ENCODE measurements around the gene PTK7. TPM values are rescaled to one million over a fixed set of nuclear protein-coding genes. Genes with fewer than 3 reads are reported as not detected.

Gene PTK7
- total RNA-seq, 1 experiment from 2014 or later, result 105 TPM

DNA sequence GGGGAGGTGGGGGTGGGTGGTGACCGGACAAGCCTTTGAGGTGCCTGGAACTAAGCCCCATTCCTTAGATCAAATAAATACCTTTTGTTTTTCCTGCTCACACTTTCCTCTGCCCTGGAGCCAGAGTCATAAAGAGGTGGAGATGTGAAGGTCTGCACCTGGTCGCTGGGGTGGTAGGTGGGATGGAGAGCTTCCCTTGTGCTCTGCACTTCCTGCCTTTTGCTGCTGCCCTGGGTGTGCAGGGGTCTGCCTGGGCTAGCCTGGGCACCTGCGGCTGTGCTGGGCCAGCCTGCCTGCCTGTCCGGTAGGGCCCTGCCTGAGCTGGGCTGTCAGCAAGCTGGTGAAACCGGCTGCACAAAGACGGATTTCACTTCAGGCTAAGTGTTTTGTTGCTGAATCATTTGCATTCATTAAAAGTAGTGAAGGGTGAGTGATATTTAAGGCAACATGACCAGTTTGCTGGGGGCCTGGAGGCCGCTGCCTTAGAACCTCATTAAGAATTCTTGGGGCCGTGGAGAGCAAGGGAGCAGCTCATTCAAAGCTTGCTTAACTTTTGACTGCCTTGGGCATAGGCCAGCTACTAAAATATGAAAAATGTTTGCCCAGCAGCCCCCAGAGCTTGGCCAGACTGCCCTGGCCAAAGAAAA is 20.5 kb downstream of the PTK7 start:
- Histone ChIP-seq H4K20me1 (ENCODE audit: insufficient read depth) (no peaks in the 10 kb centered on the region; the same call in 1 of the 2 replicates), H3K4me2 (ENCODE audit: low read length) (peak overlapping the region; percentile 68), H3K27me3 (ENCODE audit: insufficient read depth, low read length) (no peaks in the 10 kb centered on the region), H3K27ac (ENCODE audit: low read depth, low read length) (peak overlapping the region; percentile 89), H3K79me2 (ENCODE audit: insufficient read depth, low read length) (peaks cover 60% of the 10 kb centered on the region), H3K4me3 (replicated peaks in 1 of 2; ENCODE audit: low read depth in 1 of 2, low read length in 2 of 2) (peak overlapping the region in 1 of 2 experiments; percentile 17; a peak in 1 of 4 replicates), H3K9me3 (ENCODE audit: control insufficient read depth in 1 of 2, insufficient read depth in 1 of 2, low read depth in 1 of 2, low read length in 2 of 2) (no peaks in the 10 kb centered on the region), H3K9me2 (ENCODE audit: insufficient read depth) (no peaks in the 10 kb centered on the region), H3K4me1 (ENCODE audit: control insufficient read depth in 1 of 2, insufficient read depth in 2 of 2, low read length in 2 of 2) (peaks cover 28 to 64% of the 10 kb centered on the region in 2 experiments), H3K36me3 (ENCODE audit: control insufficient read depth in 1 of 2, insufficient read depth in 2 of 2, low read length in 2 of 2) (no peaks in the 10 kb centered on the region), H3K9ac (ENCODE audit: low read length) (peak overlapping the region; percentile 37), H2AFZ (ENCODE audit: low read depth, low read length, poor library complexity, severe bottlenecking) (no peak overlapping the region)
- CTCF ChIA-PET, result interaction anchor here (1.6 kb wide), 1 partner anchor 47 kb away, joined by 3 read pairs; no protein-coding TSS in a partner anchor
- TF ChIP-seq ZFX (IDR thresholded peaks at IDR 0.05) (no peak), EGR1 (IDR thresholded peaks at IDR 0.05; ENCODE audit: low read depth) (no peak), JUND (IDR thresholded peaks at IDR 0.05) (0 out of 2 replicates have a peak, but pooled peaks have one; percentile 43), FOSL1 (IDR thresholded peaks at IDR 0.05; ENCODE audit: low read depth) (peak; percentile 4; the same call in 1 of the 2 replicates)
- ATAC-seq (peak; percentile 70), DNase-seq (ENCODE audit: low read depth, low spot score) (no peak)
- intact Hi-C loops (cut with micrococcal nuclease), result no loop called here
- POLR2A ChIA-PET, result interaction anchor here (1.0 kb wide), 1 partner anchor 167 kb away, joined by 3 read pairs; no protein-coding TSS in a partner anchor
- RAD21 ChIA-PET (ENCODE audit: low non-redundant PET in 1 of 2, low total read pairs in 2 of 2, uncharacterized antibody in 2 of 2, unreplicated experiment in 2 of 2), result interaction anchor here in 1 of 2 experiments (1.0 kb wide), 1 partner anchor 47 kb away, joined by 3 read pairs; no protein-coding TSS in a partner anchor
- BruUV-seq (replicated peaks), result no TSS peak

DNA sequence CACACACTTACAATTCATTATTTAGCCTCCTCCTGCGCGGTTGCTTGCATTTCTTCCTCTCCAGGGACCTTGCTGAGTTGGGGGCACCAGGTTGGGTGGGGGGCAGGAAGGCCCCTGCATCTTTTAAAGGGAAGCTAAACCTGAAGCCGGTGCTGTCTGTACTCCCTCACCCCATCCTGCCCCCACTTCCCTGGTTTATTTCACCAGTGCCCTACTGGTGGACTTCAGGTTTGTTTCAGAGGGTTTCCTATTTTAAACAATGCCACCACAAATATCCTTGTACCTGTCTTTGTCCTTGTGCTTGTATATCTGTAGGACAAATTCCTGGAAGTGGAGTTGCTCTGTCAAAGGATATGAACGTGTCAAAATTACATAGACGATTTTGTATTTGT is 21.0 kb downstream of the PTK7 start:
- RAD21 ChIA-PET (ENCODE audit: low non-redundant PET in 1 of 2, low total read pairs in 2 of 2, uncharacterized antibody in 2 of 2, unreplicated experiment in 2 of 2), result no interaction called here
- POLR2A ChIA-PET, result interaction anchor here (1.0 kb wide), 1 partner anchor 167 kb away, joined by 3 read pairs; no protein-coding TSS in a partner anchor
- H2AFZ ChIP-seq (ENCODE audit: low read depth, low read length, poor library complexity, severe bottlenecking), result no peak overlapping the region
- peak overlapping the region; percentile 37 for H3K9ac ChIP-seq (ENCODE audit: low read length)
- H3K9me2 ChIP-seq (ENCODE audit: insufficient read depth), result no peaks in the 10 kb centered on the region
- CTCF ChIA-PET, result no interaction called here
- DNase-seq (ENCODE audit: low read depth, low spot score) (no peak), ATAC-seq (peak; percentile 49; the same call in 1 of the 2 replicates)
- peak overlapping the region; percentile 89 for H3K27ac ChIP-seq (ENCODE audit: low read depth, low read length)
- peaks cover 28 to 60% of the 10 kb centered on the region in 2 experiments for H3K4me1 ChIP-seq (ENCODE audit: control insufficient read depth in 1 of 2, insufficient read depth in 2 of 2, low read length in 2 of 2)
- H3K4me3 ChIP-seq (replicated peaks in 1 of 2; ENCODE audit: low read depth in 1 of 2, low read length in 2 of 2), result no peak overlapping the region
- no peaks in the 10 kb centered on the region for H3K9me3 ChIP-seq (ENCODE audit: control insufficient read depth in 1 of 2, insufficient read depth in 1 of 2, low read depth in 1 of 2, low read length in 2 of 2)
- peaks cover 55% of the 10 kb centered on the region for H3K79me2 ChIP-seq (ENCODE audit: insufficient read depth, low read length)
- H3K4me2 ChIP-seq (ENCODE audit: low read length), result peak overlapping the region; percentile 68
- no peaks in the 10 kb centered on the region; the same call in 1 of the 2 replicates for H4K20me1 ChIP-seq (ENCODE audit: insufficient read depth)
- intact Hi-C loops (cut with micrococcal nuclease), result no loop called here
- no peaks in the 10 kb centered on the region for H3K27me3 ChIP-seq (ENCODE audit: insufficient read depth, low read length)
- TF ChIP-seq FOSL1 (IDR thresholded peaks at IDR 0.05; ENCODE audit: low read depth) (no peak), ELF1 (IDR thresholded peaks at IDR 0.05; ENCODE audit: borderline replicate concordance, low read depth) (no peak), YY1 (IDR thresholded peaks at IDR 0.05; ENCODE audit: extremely low read depth, insufficient replicate concordance, low read depth, low read length) (no peak), ZFX (IDR thresholded peaks at IDR 0.05) (no peak), SP1 (IDR thresholded peaks at IDR 0.05; ENCODE audit: low read depth) (0 out of 2 replicates have a peak, but pooled peaks have one; percentile 3), POLR2AphosphoS5 (IDR thresholded peaks at IDR 0.05; ENCODE audit: low read depth, low read length) (no peak), CBX3 (IDR thresholded peaks at IDR 0.05; ENCODE audit: low read depth) (no peak)
- TF ChIP-seq, protein P1, sequence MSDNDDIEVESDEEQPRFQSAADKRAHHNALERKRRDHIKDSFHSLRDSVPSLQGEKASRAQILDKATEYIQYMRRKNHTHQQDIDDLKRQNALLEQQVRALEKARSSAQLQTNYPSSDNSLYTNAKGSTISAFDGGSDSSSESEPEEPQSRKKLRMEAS (IDR thresholded peaks at IDR 0.05), result 0 out of 2 replicates have a peak, but pooled peaks have one; percentile 22
- TF ChIP-seq, protein P2, sequence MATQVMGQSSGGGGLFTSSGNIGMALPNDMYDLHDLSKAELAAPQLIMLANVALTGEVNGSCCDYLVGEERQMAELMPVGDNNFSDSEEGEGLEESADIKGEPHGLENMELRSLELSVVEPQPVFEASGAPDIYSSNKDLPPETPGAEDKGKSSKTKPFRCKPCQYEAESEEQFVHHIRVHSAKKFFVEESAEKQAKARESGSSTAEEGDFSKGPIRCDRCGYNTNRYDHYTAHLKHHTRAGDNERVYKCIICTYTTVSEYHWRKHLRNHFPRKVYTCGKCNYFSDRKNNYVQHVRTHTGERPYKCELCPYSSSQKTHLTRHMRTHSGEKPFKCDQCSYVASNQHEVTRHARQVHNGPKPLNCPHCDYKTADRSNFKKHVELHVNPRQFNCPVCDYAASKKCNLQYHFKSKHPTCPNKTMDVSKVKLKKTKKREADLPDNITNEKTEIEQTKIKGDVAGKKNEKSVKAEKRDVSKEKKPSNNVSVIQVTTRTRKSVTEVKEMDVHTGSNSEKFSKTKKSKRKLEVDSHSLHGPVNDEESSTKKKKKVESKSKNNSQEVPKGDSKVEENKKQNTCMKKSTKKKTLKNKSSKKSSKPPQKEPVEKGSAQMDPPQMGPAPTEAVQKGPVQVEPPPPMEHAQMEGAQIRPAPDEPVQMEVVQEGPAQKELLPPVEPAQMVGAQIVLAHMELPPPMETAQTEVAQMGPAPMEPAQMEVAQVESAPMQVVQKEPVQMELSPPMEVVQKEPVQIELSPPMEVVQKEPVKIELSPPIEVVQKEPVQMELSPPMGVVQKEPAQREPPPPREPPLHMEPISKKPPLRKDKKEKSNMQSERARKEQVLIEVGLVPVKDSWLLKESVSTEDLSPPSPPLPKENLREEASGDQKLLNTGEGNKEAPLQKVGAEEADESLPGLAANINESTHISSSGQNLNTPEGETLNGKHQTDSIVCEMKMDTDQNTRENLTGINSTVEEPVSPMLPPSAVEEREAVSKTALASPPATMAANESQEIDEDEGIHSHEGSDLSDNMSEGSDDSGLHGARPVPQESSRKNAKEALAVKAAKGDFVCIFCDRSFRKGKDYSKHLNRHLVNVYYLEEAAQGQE (IDR thresholded peaks at IDR 0.05; ENCODE audit: low read depth), result no peak
- H3K36me3 ChIP-seq (ENCODE audit: control insufficient read depth in 1 of 2, insufficient read depth in 2 of 2, low read length in 2 of 2), result no peaks in the 10 kb centered on the region
- BruUV-seq (replicated peaks), result no TSS peak
